Esophagus muscularis mucosa (tissue), 3 donors: Measurements from ENCODE around the gene HYAL4.
"Not testable (repeated sequence)": the region's sequence is repeated elsewhere in the genome, so short reads cannot be mapped to it uniquely, and the experiment has no call there.

Experiments used
- POLR2A ChIP-seq: fragments of 450-650 bp; IDR thresholded peaks from one replicate; pipeline ENCODE4 v1.6.1; 2017; ENCODE audit warnings: antibody characterized with exemption, moderate library complexity, mild to moderate bottlenecking, low read depth
- TF ChIP-seq, protein P1 (sequence below), 3 experiments: fragments of 200-600 bp in 2 of 3; fragments of 450-650 bp in 1 of 3; sonication (generic) in 2 of 3; IDR thresholded peaks; one replicate each; pipeline ENCODE4 v1.5.1; 2017 to 2019; ENCODE audit warnings: antibody characterized with exemption in 3 of 3, mild to moderate bottlenecking in 2 of 3, moderate library complexity in 1 of 3

DNA sequence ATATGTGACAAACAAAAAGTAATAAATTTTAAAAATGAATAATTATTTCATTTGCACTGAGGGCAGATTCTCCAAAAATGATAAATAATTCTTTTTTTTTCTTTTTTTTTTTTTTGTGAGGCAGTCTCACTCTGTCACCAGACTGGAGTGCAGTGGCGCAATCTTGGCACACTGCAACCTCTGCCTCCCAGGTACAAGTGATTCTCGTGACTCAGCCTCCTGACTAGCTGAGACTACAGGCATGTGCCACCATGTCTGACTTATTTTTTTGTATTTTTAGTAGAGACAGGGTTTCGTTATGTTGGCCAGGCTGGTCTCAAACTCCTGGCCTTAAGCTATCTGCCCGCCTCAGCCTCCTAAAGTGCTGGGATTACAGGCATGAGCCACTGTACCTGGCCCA, 25.2 kb upstream of the HYAL4 start:
- TF ChIP-seq, protein P1, sequence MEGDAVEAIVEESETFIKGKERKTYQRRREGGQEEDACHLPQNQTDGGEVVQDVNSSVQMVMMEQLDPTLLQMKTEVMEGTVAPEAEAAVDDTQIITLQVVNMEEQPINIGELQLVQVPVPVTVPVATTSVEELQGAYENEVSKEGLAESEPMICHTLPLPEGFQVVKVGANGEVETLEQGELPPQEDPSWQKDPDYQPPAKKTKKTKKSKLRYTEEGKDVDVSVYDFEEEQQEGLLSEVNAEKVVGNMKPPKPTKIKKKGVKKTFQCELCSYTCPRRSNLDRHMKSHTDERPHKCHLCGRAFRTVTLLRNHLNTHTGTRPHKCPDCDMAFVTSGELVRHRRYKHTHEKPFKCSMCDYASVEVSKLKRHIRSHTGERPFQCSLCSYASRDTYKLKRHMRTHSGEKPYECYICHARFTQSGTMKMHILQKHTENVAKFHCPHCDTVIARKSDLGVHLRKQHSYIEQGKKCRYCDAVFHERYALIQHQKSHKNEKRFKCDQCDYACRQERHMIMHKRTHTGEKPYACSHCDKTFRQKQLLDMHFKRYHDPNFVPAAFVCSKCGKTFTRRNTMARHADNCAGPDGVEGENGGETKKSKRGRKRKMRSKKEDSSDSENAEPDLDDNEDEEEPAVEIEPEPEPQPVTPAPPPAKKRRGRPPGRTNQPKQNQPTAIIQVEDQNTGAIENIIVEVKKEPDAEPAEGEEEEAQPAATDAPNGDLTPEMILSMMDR (IDR thresholded peaks at IDR 0.05) = not testable (repeated sequence)
- not testable (repeated sequence) for TF ChIP-seq POLR2A
